K562 (cell line): Measurements from ENCODE around the gene ALDH1A3. TPM values are rescaled to one million over a fixed set of nuclear protein-coding genes. Genes with fewer than 3 reads are reported as not detected.

Experiments
- ATAC-seq: fragments of 200-7000 bp; cut with Tn5 transposase; 3 replicates; pipeline ENCODE4 v1.9.1; 2020; ENCODE audit warnings: moderate library complexity
- BruUV-seq: library from RNA; stranded (reverse); fragments of 400-500 nt; replicated peaks from 2 replicates; lab custom pipeline; 2021; lab: Mats Ljungman, UMichigan
- CTCF ChIA-PET: fragments of 300-600 bp; formaldehyde crosslinking; extraction: SDS; loops from one replicate; lab custom pipeline; 2021; ENCODE audit warnings: low intra/inter-chr PET ratio; lab: Yijun Ruan, JAX
- POLR2A ChIA-PET: fragments of 300-600, 350-650 bp; sonication (Branson Sonifier 250); formaldehyde crosslinking; extraction: SDS; loops from one replicate; lab custom pipeline; 2021; ENCODE audit warnings: antibody characterized with exemption, inconsistent platforms; lab: Yijun Ruan, JAX
- DNase-seq, 4 experiments: peaks; one replicate each; pipeline versions ENCODE4 v3.0.0 to v3.0.0-alpha.2; 2011 to 2018; ENCODE audit warnings: low spot score in 3 of 4, mixed read lengths in 3 of 4; ENCODE audit errors: extremely low read depth in 1 of 4
- FAIRE-seq: peaks from 2 replicates; lab custom pipeline; 2011; peaks lifted over from hg19 to GRCh38; lab: Jason Lieb, UNC
- H2AFZ ChIP-seq: 2 replicates; pipeline ENCODE4 v1.6.0; 2011; ENCODE audit warnings: low read depth, low read length, control low read depth, inconsistent platforms
- H3K27ac ChIP-seq: fragments of 200-600 bp; 3 replicates; pipeline ENCODE4 v1.8.0; 2011; ENCODE audit warnings: low read depth, mild to moderate bottlenecking, control low read depth, inconsistent platforms, low read length, moderate library complexity, mixed read lengths; ENCODE audit errors: extremely low read depth
- H3K27me3 ChIP-seq, 2 experiments: fragments of 300-600 bp in 1 of 2; 2 replicates in 1 of 2; 3 replicates in 1 of 2; pipeline versions ENCODE4 v1.6.0 to v1.8.0; 2011; ENCODE audit warnings: inconsistent platforms in 2 of 2, low read length in 2 of 2, mild to moderate bottlenecking in 1 of 2, mixed read lengths in 1 of 2, moderate library complexity in 1 of 2; ENCODE audit not compliant: control insufficient read depth in 2 of 2, insufficient read depth in 2 of 2
- H3K36me3 ChIP-seq: fragments of 300-600 bp; 3 replicates; pipeline ENCODE4 v1.8.0; 2011; ENCODE audit warnings: mild to moderate bottlenecking, low read length, inconsistent platforms; ENCODE audit not compliant: control insufficient read depth, insufficient read depth
- H3K4me1 ChIP-seq, 2 experiments: fragments of 200-600 bp in 1 of 2; replicated peaks in 1 of 2; 2 replicates in 1 of 2; 3 replicates in 1 of 2; pipeline versions ENCODE4 v1.5.1 to v1.8.0; 2011; ENCODE audit warnings: inconsistent platforms in 2 of 2, low read length in 2 of 2, mild to moderate bottlenecking in 1 of 2, mixed read lengths in 1 of 2, moderate library complexity in 1 of 2; ENCODE audit not compliant: control insufficient read depth in 2 of 2, insufficient read depth in 2 of 2
- H3K4me2 ChIP-seq: 2 replicates; pipeline ENCODE4 v1.6.1; 2011; ENCODE audit warnings: low read length, control low read depth, inconsistent platforms, mixed read lengths; ENCODE audit not compliant: insufficient read depth
- H3K4me3 ChIP-seq: fragments of 200-600 bp; sonication (generic), shearing (Covaris generic); 2 replicates; pipeline ENCODE4 v1.5.1; 2016; ENCODE audit warnings: control low read depth, inconsistent platforms
- H3K79me2 ChIP-seq: fragments of 200-600 bp; 3 replicates; pipeline ENCODE4 v1.8.0; 2011; ENCODE audit warnings: low read length, inconsistent platforms; ENCODE audit not compliant: control insufficient read depth, insufficient read depth
- H3K9ac ChIP-seq, 2 experiments: 2 replicates each; pipeline versions ENCODE4 v1.6.0 to v1.6.1; 2011; ENCODE audit warnings: low read depth in 2 of 2, low read length in 2 of 2, control low read depth in 1 of 2, inconsistent platforms in 1 of 2, mild to moderate bottlenecking in 1 of 2, mixed read lengths in 1 of 2; ENCODE audit not compliant: insufficient read depth in 1 of 2
- H3K9me1 ChIP-seq: one replicate; pipeline ENCODE4 v1.6.0; 2011; ENCODE audit warnings: inconsistent platforms, mild to moderate bottlenecking, low read length, moderate library complexity; ENCODE audit not compliant: control insufficient read depth, insufficient read depth
- H3K9me3 ChIP-seq: replicated peaks from 2 replicates; pipeline ENCODE4 v1.5.1; 2011; ENCODE audit warnings: low read depth, low read length, inconsistent platforms; ENCODE audit not compliant: control insufficient read depth, insufficient read depth
- H4K20me1 ChIP-seq: replicated peaks from 2 replicates; pipeline ENCODE4 v1.6.1; 2011; ENCODE audit warnings: low read length, inconsistent platforms, mixed read lengths; ENCODE audit not compliant: control insufficient read depth, insufficient read depth
- CEBPZ ChIP-seq: fragments of 150-350 bp; IDR thresholded peaks from 2 replicates; pipeline ENCODE4 v1.6.1; 2014; ENCODE audit warnings: low read depth, mild to moderate bottlenecking, low read length, borderline replicate concordance
- CSDE1 ChIP-seq, 2 experiments: fragments of 450-650 bp; IDR thresholded peaks; 2 replicates each; pipeline ENCODE4 v1.6.1; 2016; ENCODE audit warnings: mild to moderate bottlenecking in 1 of 2
- WGBS: fragments of 100-300 bp; shearing (Covaris generic); methylation state at CpG from one replicate; pipeline ENCODE4 v1.1.6; 2016; ENCODE audit warnings: low coverage, mixed read lengths; ENCODE audit not compliant: insufficient coverage; ENCODE audit errors: missing lambda C conversion rate; 5-methylcytosine and 5-hydroxymethylcytosine counted together
- in situ Hi-C: fragments of 300-500 bp; cut with MboI; formaldehyde crosslinking; loops from 4 replicates; pipeline ENCODE4 v1.15.0; 2018; ENCODE audit warnings: inconsistent platforms, mixed read lengths
- intact Hi-C: fragments of 100-400 bp; cut with micrococcal nuclease; formaldehyde crosslinking; loops from 2 replicates; pipeline ENCODE4 v1.14.2; 2022
- polyA plus RNA-seq, 8 experiments: library from polyadenylated mRNA; depleted of rRNA in 4 of 8; stranded (reverse) in 5 of 8; unstranded in 3 of 8; fragments of >200 nt; fragmentation: Nextera tagmentation in 2 of 8; fragmentation: Illumina TruSeq in 1 of 8; extraction: Ambion mirVana in 2 of 8; extraction: Trizol in 1 of 8; gene quantifications; 2 replicates each; pipeline versions ENCODE4 v1.2.1 to v1.2.3, GENCODE V29; 2011 to 2014; ENCODE audit warnings: inconsistent platforms in 1 of 8, missing spikeins in 1 of 8
- total RNA-seq, 7 experiments: library from RNA; depleted of rRNA in 6 of 7; stranded (reverse); fragments of >200 nt in 6 of 7; fragmentation: Illumina TruSeq in 2 of 7; extraction: Trizol in 2 of 7; gene quantifications; 2 replicates each; pipeline versions ENCODE4 v1.2.1 to v1.2.3, GENCODE V29; 2011 to 2021; ENCODE audit warnings: low replicate concordance in 1 of 7
- TF ChIP-seq, protein P1 (sequence below): fragments of 250-450 bp; sonication (Bioruptor Pico); IDR thresholded peaks from 2 replicates; pipeline ENCODE4 v1.4.0; 2020; ENCODE audit warnings: mild to moderate bottlenecking, moderate library complexity
- TF ChIP-seq, protein P2 (sequence below): fragments of 450-650 bp; formaldehyde crosslinking; conservative IDR thresholded peaks from 2 replicates; pipeline ENCODE4 v1.4.0; 2022; ENCODE audit warnings: mild to moderate bottlenecking, missing genetic modification characterization

ALDH1A3 gene
- total and polyA plus RNA-seq, 9 of the 15 experiments (the other 6 are each of a cell fraction or from before 2014, with no cell fraction given) = 0.38 TPM; not detected in 8

DNA sequence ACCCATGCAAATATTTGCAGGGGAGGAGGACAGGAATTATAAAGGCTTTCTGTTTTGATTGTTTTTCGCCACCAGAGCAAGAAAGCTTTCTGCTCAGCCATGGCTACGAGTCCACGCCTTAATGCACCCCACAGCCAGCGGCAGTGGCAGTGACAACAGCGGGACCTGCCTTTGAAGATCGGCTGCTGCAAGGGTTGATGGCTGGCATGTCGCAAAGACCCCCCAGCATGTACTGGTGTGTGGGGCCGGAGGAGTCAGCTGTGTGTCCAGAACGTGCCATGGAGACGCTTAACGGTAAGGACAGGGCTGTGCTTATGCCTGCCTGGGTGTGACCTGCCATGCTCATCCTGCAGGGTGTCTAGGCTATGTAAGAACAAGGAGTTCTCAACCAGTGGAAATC, 44.8 kb downstream of the ALDH1A3 start:
- BruUV-seq = no TSS peak
- CTCF ChIA-PET = no interaction called here
- H3K27ac ChIP-seq = no peak overlapping the region
- H2AFZ ChIP-seq = no peak overlapping the region
- H3K9me3 ChIP-seq = no peaks in the 10 kb centered on the region
- ATAC-seq = no peak
- no peak for DNase-seq
- H3K4me3 ChIP-seq = no peak overlapping the region
- in situ Hi-C loops = loop anchor here (25.0 kb wide), 1 partner anchor 338 kb away; the partner anchor contains the start of gene CHSY1
- H3K4me2 ChIP-seq = no peak overlapping the region
- no peaks in the 10 kb centered on the region for H3K79me2 ChIP-seq
- peaks cover 0 to 5% of the 10 kb centered on the region in 2 experiments; a peak in 2 of 5 replicates for H3K4me1 ChIP-seq
- POLR2A ChIA-PET = no interaction called here
- WGBS = 2% methylated on average over 11 of the region's 11 CpGs
- H4K20me1 ChIP-seq = no peaks in the 10 kb centered on the region
- H3K9me1 ChIP-seq = no peaks in the 10 kb centered on the region
- no peak overlapping the region for H3K9ac ChIP-seq
- intact Hi-C loops = no loop called here
- no peak for FAIRE-seq
- TF ChIP-seq CEBPZ (no peak), CSDE1 (IDR thresholded peaks at IDR 0.05) (no peak)
- TF ChIP-seq, protein P1, sequence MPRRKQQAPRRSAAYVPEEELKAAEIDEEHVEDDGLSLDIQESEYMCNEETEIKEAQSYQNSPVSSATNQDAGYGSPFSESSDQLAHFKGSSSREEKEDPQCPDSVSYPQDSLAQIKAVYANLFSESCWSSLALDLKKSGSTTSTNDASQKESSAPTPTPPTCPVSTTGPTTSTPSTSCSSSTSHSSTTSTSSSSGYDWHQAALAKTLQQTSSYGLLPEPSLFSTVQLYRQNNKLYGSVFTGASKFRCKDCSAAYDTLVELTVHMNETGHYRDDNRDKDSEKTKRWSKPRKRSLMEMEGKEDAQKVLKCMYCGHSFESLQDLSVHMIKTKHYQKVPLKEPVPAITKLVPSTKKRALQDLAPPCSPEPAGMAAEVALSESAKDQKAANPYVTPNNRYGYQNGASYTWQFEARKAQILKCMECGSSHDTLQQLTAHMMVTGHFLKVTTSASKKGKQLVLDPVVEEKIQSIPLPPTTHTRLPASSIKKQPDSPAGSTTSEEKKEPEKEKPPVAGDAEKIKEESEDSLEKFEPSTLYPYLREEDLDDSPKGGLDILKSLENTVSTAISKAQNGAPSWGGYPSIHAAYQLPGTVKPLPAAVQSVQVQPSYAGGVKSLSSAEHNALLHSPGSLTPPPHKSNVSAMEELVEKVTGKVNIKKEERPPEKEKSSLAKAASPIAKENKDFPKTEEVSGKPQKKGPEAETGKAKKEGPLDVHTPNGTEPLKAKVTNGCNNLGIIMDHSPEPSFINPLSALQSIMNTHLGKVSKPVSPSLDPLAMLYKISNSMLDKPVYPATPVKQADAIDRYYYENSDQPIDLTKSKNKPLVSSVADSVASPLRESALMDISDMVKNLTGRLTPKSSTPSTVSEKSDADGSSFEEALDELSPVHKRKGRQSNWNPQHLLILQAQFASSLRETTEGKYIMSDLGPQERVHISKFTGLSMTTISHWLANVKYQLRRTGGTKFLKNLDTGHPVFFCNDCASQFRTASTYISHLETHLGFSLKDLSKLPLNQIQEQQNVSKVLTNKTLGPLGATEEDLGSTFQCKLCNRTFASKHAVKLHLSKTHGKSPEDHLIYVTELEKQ (CRISPR knock-in tag) = no peak
- TF ChIP-seq, protein P2, sequence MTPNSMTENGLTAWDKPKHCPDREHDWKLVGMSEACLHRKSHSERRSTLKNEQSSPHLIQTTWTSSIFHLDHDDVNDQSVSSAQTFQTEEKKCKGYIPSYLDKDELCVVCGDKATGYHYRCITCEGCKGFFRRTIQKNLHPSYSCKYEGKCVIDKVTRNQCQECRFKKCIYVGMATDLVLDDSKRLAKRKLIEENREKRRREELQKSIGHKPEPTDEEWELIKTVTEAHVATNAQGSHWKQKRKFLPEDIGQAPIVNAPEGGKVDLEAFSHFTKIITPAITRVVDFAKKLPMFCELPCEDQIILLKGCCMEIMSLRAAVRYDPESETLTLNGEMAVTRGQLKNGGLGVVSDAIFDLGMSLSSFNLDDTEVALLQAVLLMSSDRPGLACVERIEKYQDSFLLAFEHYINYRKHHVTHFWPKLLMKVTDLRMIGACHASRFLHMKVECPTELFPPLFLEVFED (CRISPR knock-in tag) = no peak
- TF ChIP-seq, all 486 proteins: peak for 0
- H3K27me3 ChIP-seq = peaks cover 22 to 62% of the 10 kb centered on the region in 2 experiments
- no peaks in the 10 kb centered on the region for H3K36me3 ChIP-seq
